Ishikawa (cell line): ENCODE data around the gene MUC22.

Experiments
- EP300 ChIP-seq: IDR thresholded peaks from 2 replicates; pipeline ENCODE4 v1.6.1; 2012; ENCODE audit warnings: borderline replicate concordance
- NFIC ChIP-seq: IDR thresholded peaks from 2 replicates; pipeline ENCODE4 v1.6.1; 2012
- RAD21 ChIP-seq: IDR thresholded peaks from 2 replicates; pipeline ENCODE4 v1.6.1; 2012; ENCODE audit warnings: low read depth
- REST ChIP-seq: IDR thresholded peaks from 2 replicates; pipeline ENCODE4 v1.6.1; 2012; ENCODE audit warnings: low read depth, mild to moderate bottlenecking
- YY1 ChIP-seq: IDR thresholded peaks from 2 replicates; pipeline ENCODE4 v1.6.1; 2012; ENCODE audit warnings: low read depth
- ZBTB7A ChIP-seq: IDR thresholded peaks from 2 replicates; pipeline ENCODE4 v1.6.1; 2012; ENCODE audit warnings: low read depth
- TF ChIP-seq, protein P1 (sequence below): IDR thresholded peaks from 2 replicates; pipeline ENCODE4 v1.6.1; 2012

GRCh38 chr6:31068669-31069340 is 58.5 kb downstream of the MUC22 start:
- TF ChIP-seq, protein P1, sequence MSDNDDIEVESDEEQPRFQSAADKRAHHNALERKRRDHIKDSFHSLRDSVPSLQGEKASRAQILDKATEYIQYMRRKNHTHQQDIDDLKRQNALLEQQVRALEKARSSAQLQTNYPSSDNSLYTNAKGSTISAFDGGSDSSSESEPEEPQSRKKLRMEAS, result no peak
- TF ChIP-seq RAD21, result peak; percentile 67
- TF ChIP-seq EP300, result no peak
- no peak for TF ChIP-seq REST
- no peak for TF ChIP-seq YY1
- TF ChIP-seq NFIC, result no peak
- no peak for TF ChIP-seq ZBTB7A
